HUES6 (cell line): ENCODE measurements around the gene KCND3.

Experiments used
- H3K27ac ChIP-seq: 2 replicates; pipeline ENCODE4 v1.7.0; 2013; ENCODE audit warnings: low read depth, mild to moderate bottlenecking, low read length, inconsistent platforms
- H3K27me3 ChIP-seq: 2 replicates; pipeline ENCODE4 v1.6.1; 2013; ENCODE audit warnings: low read length; ENCODE audit not compliant: control insufficient read depth, insufficient read depth
- H3K36me3 ChIP-seq: 2 replicates; pipeline ENCODE4 v1.6.1; 2013; ENCODE audit warnings: low read length; ENCODE audit not compliant: control insufficient read depth, insufficient read depth
- H3K4me1 ChIP-seq: 2 replicates; pipeline ENCODE4 v1.6.1; 2013; ENCODE audit warnings: low read length; ENCODE audit not compliant: control insufficient read depth, insufficient read depth
- H3K4me3 ChIP-seq: 2 replicates; pipeline ENCODE4 v1.5.1; 2013; ENCODE audit warnings: low read depth, low read length
- H3K9ac ChIP-seq: one replicate; pipeline ENCODE4 v1.6.1; 2013; ENCODE audit warnings: mild to moderate bottlenecking, low read length
- H3K9me3 ChIP-seq: 2 replicates; pipeline ENCODE4 v1.6.1; 2013; ENCODE audit warnings: low read depth, low read length; ENCODE audit not compliant: control insufficient read depth, insufficient read depth

KCND3 gene

DNA sequence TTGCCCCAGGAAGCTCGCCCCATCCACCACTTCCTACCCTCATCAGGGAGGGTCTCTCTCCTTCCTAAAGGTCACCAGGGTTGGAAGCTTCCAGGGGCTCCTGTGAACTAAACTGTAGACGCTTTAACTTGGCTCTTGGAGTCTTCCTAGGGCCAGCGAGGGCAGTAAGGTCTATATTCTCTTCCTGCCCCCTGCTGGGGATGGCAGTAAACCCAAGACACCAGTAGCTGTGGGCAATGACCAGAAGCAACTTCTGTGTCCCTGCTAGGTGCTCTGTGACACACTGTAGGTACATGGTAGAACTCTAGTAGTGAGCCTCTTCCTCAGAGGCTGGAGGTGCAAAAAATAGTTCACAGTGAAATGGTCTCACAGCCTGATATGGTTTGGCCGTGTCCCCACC, 30.0 kb downstream of the KCND3 start:
- H3K9ac ChIP-seq: no peak overlapping the region
- no peak overlapping the region for H3K4me3 ChIP-seq
- H3K4me1 ChIP-seq: peaks cover 9% of the 10 kb centered on the region
- no peaks in the 10 kb centered on the region; the same call in 1 of the 2 replicates for H3K27me3 ChIP-seq
- no peak overlapping the region for H3K27ac ChIP-seq
- H3K36me3 ChIP-seq: no peaks in the 10 kb centered on the region
- H3K9me3 ChIP-seq: no peaks in the 10 kb centered on the region

- Histone ChIP-seq H3K4me3 (no peak overlapping the region), H3K27ac (no peak overlapping the region), H3K9me3 (no peaks in the 10 kb centered on the region), H3K27me3 (no peaks in the 10 kb centered on the region; the same call in 1 of the 2 replicates), H3K4me1 (peaks cover 4% of the 10 kb centered on the region; the same call in 1 of the 2 replicates), H3K36me3 (no peaks in the 10 kb centered on the region), H3K9ac (no peak overlapping the region)
Observed at GRCh38 chr1:111958851-111959250, 30.6 kb downstream of the KCND3 start.

- Histone ChIP-seq H3K27me3 (no peaks in the 10 kb centered on the region; the same call in 1 of the 2 replicates), H3K27ac (no peak overlapping the region), H3K4me3 (no peak overlapping the region), H3K9ac (no peak overlapping the region), H3K9me3 (no peaks in the 10 kb centered on the region), H3K36me3 (no peaks in the 10 kb centered on the region), H3K4me1 (no peaks in the 10 kb centered on the region)
Observed at GRCh38 chr1:111958075-111958474, 31.4 kb downstream of the KCND3 start.

DNA sequence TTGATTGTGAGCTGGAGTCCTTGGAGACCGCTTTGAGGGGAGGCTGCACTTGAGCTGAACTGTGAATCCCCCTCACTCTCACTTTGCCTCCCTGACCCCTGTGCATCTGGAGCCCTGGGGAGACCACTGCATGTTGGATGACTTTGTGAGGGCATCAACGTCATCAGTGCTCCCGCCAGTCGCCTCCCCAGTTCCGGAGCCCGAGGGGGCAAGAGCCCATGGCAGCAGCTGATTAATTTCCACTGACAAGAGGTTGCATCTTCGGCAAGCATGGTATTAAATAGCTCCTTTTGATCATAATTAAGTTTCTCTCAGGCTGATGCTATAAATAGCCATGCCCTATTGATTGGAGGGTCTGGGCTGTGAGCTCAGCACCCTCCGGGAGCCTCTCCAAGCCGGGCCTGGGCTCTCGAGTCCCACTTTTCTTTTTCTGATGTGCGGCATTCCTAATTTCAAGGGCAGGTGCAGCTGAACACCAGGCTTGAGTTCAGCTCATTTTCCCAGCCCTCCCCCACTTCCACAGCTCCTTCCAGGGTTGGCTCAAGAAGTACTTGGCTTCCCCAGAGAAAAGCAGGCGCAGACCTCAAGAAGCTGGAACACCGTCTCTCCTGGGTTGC, 33.2 kb downstream of the KCND3 start:
- Histone ChIP-seq H3K36me3 (no peaks in the 10 kb centered on the region), H3K4me1 (no peaks in the 10 kb centered on the region), H3K9me3 (no peaks in the 10 kb centered on the region), H3K4me3 (no peak overlapping the region), H3K27ac (no peak overlapping the region), H3K9ac (no peak overlapping the region), H3K27me3 (peaks cover 6% of the 10 kb centered on the region; the same call in 1 of the 2 replicates)

- H3K4me3 ChIP-seq: no peak overlapping the region
- H3K27ac ChIP-seq: no peak overlapping the region
- H3K9ac ChIP-seq: no peak overlapping the region
- H3K9me3 ChIP-seq: no peaks in the 10 kb centered on the region
- no peaks in the 10 kb centered on the region for H3K4me1 ChIP-seq
- no peaks in the 10 kb centered on the region for H3K36me3 ChIP-seq
- 0 out of 2 replicates have a peak, but pooled peaks cover 6% of the 10 kb centered on the region for H3K27me3 ChIP-seq
Observed at GRCh38 chr1:111955755-111956154, 33.7 kb downstream of the KCND3 start.

- no peaks in the 10 kb centered on the region for H3K36me3 ChIP-seq
- H3K27me3 ChIP-seq: 0 out of 2 replicates have a peak, but pooled peaks cover 6% of the 10 kb centered on the region
- H3K9ac ChIP-seq: no peak overlapping the region
- H3K9me3 ChIP-seq: no peaks in the 10 kb centered on the region
- peaks cover 3% of the 10 kb centered on the region; the same call in 1 of the 2 replicates for H3K4me1 ChIP-seq
- no peak overlapping the region for H3K4me3 ChIP-seq
- H3K27ac ChIP-seq: no peak overlapping the region
Observed at GRCh38 chr1:111953797-111954196, 35.7 kb downstream of the KCND3 start.

- H3K36me3 ChIP-seq: no peaks in the 10 kb centered on the region
- no peaks in the 10 kb centered on the region for H3K9me3 ChIP-seq
- 0 out of 2 replicates have a peak, but pooled peaks cover 6% of the 10 kb centered on the region for H3K27me3 ChIP-seq
- H3K27ac ChIP-seq: no peak overlapping the region
- no peak overlapping the region for H3K4me3 ChIP-seq
- no peak overlapping the region for H3K9ac ChIP-seq
- H3K4me1 ChIP-seq: peaks cover 13% of the 10 kb centered on the region; the same call in 1 of the 2 replicates
Observed at GRCh38 chr1:111952125-111952657, 37.3 kb downstream of the KCND3 start.

DNA sequence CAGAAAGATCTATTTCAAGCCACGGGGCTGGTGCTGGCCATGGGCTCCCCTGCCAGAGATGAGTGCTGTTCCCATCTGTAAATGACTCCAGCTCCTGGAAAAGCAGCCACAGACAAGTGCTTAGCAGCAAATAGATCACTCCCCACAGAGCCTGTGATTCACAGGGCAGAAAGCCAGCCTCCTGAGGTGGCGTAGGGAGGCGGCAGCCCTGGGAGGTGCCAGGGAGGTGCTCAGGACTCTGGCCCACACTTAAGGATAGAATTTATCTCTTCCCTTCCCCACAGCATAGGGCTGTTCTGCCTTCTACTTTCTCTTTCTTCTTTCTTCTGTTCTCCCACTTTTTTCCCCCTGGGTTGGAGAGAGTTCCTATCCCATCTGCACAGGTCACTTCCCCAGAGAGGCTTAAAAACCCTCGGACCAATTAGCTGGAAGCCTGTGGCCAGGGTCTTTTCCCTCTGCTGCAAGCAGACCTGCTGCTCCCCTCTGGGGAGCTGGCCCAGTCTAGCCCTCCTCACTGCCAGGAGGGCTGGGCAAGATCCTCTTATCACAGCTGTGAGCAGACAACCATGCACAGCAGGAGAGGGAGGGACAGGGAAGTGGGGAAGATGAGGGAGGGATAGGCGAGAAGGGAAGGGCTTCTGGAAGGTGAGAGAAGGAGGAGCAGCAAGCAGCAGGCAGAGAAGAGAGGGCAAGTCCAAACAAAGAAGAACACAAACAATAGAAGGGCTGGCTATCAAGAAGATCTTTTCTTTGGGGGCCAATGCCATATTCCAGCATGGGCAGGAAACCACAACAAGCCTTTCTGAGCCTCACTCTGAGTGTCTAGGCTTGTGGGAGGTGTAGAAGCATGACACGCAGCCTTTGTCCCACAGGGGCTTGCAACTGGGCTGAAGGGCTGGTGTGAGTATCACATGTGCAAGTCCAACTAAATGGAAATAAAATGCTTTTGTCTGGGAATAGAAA, 41.0 kb downstream of the KCND3 start:
- Histone ChIP-seq H3K9me3 (no peaks in the 10 kb centered on the region), H3K27me3 (0 out of 2 replicates have a peak, but pooled peaks cover 6% of the 10 kb centered on the region), H3K36me3 (no peaks in the 10 kb centered on the region), H3K4me1 (peaks cover 13% of the 10 kb centered on the region; the same call in 1 of the 2 replicates), H3K4me3 (no peak overlapping the region), H3K9ac (no peak overlapping the region), H3K27ac (no peak overlapping the region)

GRCh38 chr1:111943846-111944749, 45.4 kb downstream of the KCND3 start:
- peaks cover 13% of the 10 kb centered on the region; the same call in 1 of the 2 replicates for H3K4me1 ChIP-seq
- H3K36me3 ChIP-seq: no peaks in the 10 kb centered on the region
- no peaks in the 10 kb centered on the region for H3K27me3 ChIP-seq
- H3K4me3 ChIP-seq: no peak overlapping the region
- no peaks in the 10 kb centered on the region for H3K9me3 ChIP-seq
- H3K27ac ChIP-seq: no peak overlapping the region
- H3K9ac ChIP-seq: no peak overlapping the region

DNA sequence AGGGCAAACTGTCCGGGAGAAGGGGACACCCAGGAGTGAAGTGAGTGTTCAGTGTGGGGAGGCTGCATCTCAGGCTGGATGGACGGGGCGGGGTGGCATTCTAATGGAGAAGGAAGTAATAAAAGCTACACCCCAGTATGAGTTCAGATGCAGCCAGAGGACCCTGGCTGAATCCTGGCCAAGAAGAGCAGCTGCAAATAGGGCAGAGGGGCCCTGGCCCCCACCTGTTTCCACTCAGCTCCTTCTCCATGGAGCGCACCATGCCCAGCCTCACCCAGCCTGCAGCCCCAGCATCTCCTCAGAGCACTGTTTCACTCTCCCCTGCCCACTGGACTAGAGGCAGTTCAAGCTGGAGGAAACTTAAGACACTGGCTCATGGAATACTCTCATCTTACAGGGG, 46.4 kb downstream of the KCND3 start:
- H3K9ac ChIP-seq: no peak overlapping the region
- H3K36me3 ChIP-seq: no peaks in the 10 kb centered on the region
- no peaks in the 10 kb centered on the region for H3K9me3 ChIP-seq
- H3K4me3 ChIP-seq: no peak overlapping the region
- H3K4me1 ChIP-seq: peaks cover 3% of the 10 kb centered on the region; the same call in 1 of the 2 replicates
- no peak overlapping the region for H3K27ac ChIP-seq
- no peaks in the 10 kb centered on the region for H3K27me3 ChIP-seq
